ENCODE results near the gene P2RX6.
"Not testable (repeated sequence)": the region's sequence is repeated elsewhere in the genome, so short reads cannot be mapped to it uniquely, and the experiment has no call there.

Gene P2RX6

DNA sequence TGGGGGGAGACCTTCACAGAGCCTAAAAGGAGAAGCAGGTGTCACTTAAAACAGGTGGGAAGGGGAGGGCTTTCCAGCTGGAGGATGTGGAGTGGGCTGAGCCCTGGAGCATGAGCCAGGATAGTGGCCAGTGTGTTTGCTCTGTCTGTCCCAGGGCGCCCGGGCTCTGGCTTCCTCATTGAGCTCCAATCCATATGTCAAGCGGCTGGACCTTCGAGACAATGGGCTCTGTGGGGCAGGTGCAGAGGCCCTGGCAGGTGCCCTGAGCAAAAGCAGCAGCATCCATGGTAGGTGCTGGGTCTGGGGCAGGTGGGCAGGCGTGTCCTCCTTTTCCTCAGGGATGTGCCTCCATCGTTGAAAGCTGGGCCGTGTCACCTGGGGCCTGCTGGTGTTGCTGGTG lies 32.8 kb downstream of the P2RX6 start:
- Histone ChIP-seq H3K36me3 (ENCODE audit: control insufficient read depth, insufficient read depth, low read length) (no peaks in the 10 kb centered on the region), H3K4me3 (ENCODE audit: low read length) (no peak overlapping the region), H3K9me3 (ENCODE audit: control insufficient read depth, insufficient read depth, low read length) (no peaks in the 10 kb centered on the region), H3K4me1 (ENCODE audit: control insufficient read depth, insufficient read depth, low read length) (peaks cover 5% of the 10 kb centered on the region; the same call in 1 of the 2 replicates), H3K27me3 (ENCODE audit: control insufficient read depth, insufficient read depth, low read length) (no peaks in the 10 kb centered on the region), H3K27ac (ENCODE audit: low read length) (no peak overlapping the region)
- DNase-seq (ENCODE audit: low read depth, low spot score) = no peak
- no CpG with 5 or more reads among the region's 7 CpGs for WGBS (ENCODE audit: insufficient coverage, insufficient read length)

DNA sequence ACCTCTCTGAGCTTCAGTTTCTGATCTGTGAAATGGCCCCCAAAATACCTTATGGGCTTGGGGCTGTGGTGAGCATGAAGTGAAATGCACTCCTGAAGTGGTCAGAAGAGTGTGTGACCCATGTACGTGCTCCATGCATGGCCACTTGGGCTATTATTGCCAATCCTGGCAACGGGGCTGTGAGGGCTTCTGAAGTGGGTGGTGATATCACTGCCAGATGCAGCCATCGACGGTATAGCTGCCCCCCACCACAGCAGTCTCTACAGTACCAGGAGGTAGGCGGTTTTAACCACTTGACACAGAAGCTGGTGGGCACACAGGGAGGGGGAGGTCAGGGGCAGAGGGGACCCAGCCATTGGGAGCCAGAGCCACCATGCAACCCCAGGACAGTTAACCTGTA lies 33.5 kb downstream of the P2RX6 start:
- not testable (repeated sequence) for H3K27me3 ChIP-seq (ENCODE audit: control insufficient read depth, insufficient read depth, low read length); H3K27ac ChIP-seq (ENCODE audit: low read length); DNase-seq (ENCODE audit: low read depth, low spot score)

DNA sequence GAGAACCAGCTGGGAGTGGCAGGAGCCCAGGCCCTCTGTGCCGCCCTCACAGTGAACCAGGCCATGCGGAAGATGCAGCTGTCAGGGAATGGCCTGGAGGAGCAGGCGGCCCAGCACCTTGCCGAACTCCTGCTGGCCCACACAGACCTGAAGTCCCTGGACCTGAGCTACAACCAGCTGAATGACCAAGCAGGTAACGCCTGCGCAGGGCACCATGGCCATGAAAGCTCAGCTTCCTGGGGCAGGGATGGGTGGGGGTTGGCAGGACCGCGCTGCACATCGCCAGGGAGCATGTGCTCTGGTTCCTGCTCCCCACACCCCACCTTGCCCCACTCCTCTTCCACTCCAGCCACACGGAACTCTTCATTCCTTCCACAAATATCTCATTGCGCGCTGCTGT lies 34.0 kb downstream of the P2RX6 start:
- not testable (repeated sequence) for H3K4me1 ChIP-seq (ENCODE audit: control insufficient read depth, insufficient read depth, low read length); H3K27ac ChIP-seq (ENCODE audit: low read length); H3K4me3 ChIP-seq (ENCODE audit: low read length); H3K9me3 ChIP-seq (ENCODE audit: control insufficient read depth, insufficient read depth, low read length); H3K27me3 ChIP-seq (ENCODE audit: control insufficient read depth, insufficient read depth, low read length); DNase-seq (ENCODE audit: low read depth, low spot score); H3K36me3 ChIP-seq (ENCODE audit: control insufficient read depth, insufficient read depth, low read length)
- WGBS (ENCODE audit: insufficient coverage, insufficient read length) = no CpG with 5 or more reads among the region's 12 CpGs

More for the DNA sequence above, 33.5 kb downstream of the P2RX6 start:
- H3K9me3 ChIP-seq (ENCODE audit: control insufficient read depth, insufficient read depth, low read length); H3K4me1 ChIP-seq (ENCODE audit: control insufficient read depth, insufficient read depth, low read length); H3K4me3 ChIP-seq (ENCODE audit: low read length); H3K36me3 ChIP-seq (ENCODE audit: control insufficient read depth, insufficient read depth, low read length): not testable (repeated sequence)
- no CpG with 5 or more reads among the region's 5 CpGs for WGBS (ENCODE audit: insufficient coverage, insufficient read length)

DNA sequence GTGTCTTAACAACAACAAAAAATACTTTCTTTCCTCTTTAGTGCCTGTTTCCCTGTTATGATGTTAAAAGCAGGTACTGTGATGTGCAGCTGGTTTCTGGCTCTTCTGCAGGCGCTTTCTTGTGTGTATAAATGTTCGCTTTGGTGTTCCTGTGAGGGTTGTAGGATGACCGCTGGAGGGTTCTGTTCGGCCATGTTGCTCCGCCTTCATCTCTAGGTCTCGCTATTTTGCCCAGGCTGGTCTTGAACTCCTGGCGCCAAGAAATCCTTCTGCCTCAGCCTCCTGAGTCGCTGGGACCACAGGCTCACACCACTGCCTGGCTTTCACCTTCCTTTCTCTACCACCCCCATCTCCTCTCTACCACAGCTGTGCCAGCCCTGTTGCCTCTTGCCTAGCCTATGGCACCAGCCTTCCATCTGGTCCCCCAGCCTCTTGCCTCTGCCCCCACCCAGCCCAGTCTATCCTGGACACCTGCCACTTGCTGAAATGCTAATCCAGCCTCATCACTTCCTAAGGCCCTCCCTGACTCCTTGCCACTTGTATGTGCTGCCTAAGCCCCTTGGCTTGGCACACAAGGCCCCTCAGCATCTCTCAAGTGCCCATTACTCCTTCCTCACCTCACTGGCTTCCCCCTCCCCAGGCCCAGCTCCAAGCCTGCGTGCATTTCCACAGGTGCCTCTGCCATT lies 36.3 kb downstream of the P2RX6 start:
- Histone ChIP-seq H3K9me3 (ENCODE audit: control insufficient read depth, insufficient read depth, low read length) (no peaks in the 10 kb centered on the region), H3K4me1 (ENCODE audit: control insufficient read depth, insufficient read depth, low read length) (peaks cover 8% of the 10 kb centered on the region), H3K27ac (ENCODE audit: low read length) (no peak overlapping the region), H3K27me3 (ENCODE audit: control insufficient read depth, insufficient read depth, low read length) (no peaks in the 10 kb centered on the region), H3K4me3 (ENCODE audit: low read length) (no peak overlapping the region), H3K36me3 (ENCODE audit: control insufficient read depth, insufficient read depth, low read length) (no peaks in the 10 kb centered on the region)
- WGBS (ENCODE audit: insufficient coverage, insufficient read length) = no CpG with 5 or more reads among the region's 9 CpGs
- DNase-seq (ENCODE audit: low read depth, low spot score) = no peak

DNA sequence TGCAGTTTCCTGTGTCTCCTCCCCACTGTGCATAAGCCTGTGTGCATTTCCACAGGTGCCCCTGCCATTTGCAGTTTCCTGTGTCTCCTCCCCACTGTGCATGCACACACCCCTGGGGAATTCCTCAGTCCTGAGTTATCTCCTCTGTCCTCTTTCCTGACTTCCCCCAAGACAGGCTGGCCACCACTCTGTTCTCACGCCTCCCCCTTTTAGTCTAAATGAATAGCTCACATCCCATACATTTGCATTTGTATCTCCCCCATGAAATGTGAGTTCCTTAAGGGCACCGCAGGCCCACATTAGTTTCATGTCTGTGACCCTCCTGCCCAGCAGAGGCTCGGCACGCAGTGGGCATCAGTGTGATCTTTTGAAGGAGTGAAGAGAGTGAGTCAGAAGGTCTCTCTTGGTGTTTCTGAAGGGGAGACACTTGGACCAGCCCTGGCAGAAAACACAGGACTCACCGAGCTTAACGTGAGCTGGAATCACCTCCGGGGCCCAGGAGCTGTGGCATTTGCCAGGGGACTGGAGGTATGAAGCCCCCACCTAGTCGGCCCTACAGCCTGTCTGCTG lies 37.0 kb downstream of the P2RX6 start:
- Histone ChIP-seq H3K36me3 (ENCODE audit: control insufficient read depth, insufficient read depth, low read length) (no peaks in the 10 kb centered on the region), H3K27ac (ENCODE audit: low read length) (no peak overlapping the region), H3K4me3 (ENCODE audit: low read length) (no peak overlapping the region), H3K9me3 (ENCODE audit: control insufficient read depth, insufficient read depth, low read length) (no peaks in the 10 kb centered on the region), H3K4me1 (ENCODE audit: control insufficient read depth, insufficient read depth, low read length) (peaks cover 8% of the 10 kb centered on the region), H3K27me3 (ENCODE audit: control insufficient read depth, insufficient read depth, low read length) (no peaks in the 10 kb centered on the region)
- no CpG with 5 or more reads among the region's 8 CpGs for WGBS (ENCODE audit: insufficient coverage, insufficient read length)
- no peak for DNase-seq (ENCODE audit: low read depth, low spot score)

DNA sequence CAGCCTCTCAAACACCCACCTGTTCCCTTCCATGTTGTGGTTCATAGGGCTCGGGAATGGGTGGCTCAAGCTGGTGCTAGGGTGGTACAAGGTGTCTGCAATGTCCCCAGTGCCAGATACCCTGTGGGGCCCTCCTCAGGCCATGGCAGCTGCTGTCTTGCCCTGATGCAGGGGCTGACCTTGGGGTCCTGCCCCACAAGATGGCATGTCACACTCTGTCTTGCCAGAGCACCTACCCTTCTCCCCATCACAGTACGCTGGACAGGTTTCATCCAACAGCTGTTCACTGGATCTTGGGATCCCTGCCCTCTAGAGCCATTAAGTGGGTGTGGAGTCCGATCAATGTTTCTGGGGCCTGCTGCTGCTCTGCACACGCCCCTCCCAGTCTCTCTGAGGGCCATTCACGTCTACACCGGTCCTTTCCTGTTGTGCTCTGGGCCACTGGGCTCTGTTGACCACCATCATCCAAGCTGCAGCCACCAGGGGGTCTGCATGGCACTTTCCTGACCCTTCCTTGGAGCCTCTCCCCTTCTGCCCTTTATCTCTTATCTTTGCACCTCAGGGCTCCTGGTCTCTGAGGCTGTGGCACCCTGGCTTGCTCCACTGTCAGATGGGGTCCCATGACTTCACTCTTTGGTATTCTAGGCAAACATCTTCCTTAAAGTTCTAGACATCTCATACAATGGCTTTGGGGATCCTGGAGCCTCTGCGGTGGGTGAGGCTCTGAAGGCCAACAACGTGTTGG lies 37.9 kb downstream of the P2RX6 start:
- no CpG with 5 or more reads among the region's 8 CpGs for WGBS (ENCODE audit: insufficient coverage, insufficient read length)
- no peaks in the 10 kb centered on the region for H3K36me3 ChIP-seq (ENCODE audit: control insufficient read depth, insufficient read depth, low read length)
- no peak overlapping the region for H3K27ac ChIP-seq (ENCODE audit: low read length)
- H3K4me1 ChIP-seq (ENCODE audit: control insufficient read depth, insufficient read depth, low read length) = peaks cover 8% of the 10 kb centered on the region
- no peaks in the 10 kb centered on the region for H3K9me3 ChIP-seq (ENCODE audit: control insufficient read depth, insufficient read depth, low read length)
- no peak overlapping the region for H3K4me3 ChIP-seq (ENCODE audit: low read length)
- no peaks in the 10 kb centered on the region for H3K27me3 ChIP-seq (ENCODE audit: control insufficient read depth, insufficient read depth, low read length)
- DNase-seq (ENCODE audit: low read depth, low spot score) = no peak

DNA sequence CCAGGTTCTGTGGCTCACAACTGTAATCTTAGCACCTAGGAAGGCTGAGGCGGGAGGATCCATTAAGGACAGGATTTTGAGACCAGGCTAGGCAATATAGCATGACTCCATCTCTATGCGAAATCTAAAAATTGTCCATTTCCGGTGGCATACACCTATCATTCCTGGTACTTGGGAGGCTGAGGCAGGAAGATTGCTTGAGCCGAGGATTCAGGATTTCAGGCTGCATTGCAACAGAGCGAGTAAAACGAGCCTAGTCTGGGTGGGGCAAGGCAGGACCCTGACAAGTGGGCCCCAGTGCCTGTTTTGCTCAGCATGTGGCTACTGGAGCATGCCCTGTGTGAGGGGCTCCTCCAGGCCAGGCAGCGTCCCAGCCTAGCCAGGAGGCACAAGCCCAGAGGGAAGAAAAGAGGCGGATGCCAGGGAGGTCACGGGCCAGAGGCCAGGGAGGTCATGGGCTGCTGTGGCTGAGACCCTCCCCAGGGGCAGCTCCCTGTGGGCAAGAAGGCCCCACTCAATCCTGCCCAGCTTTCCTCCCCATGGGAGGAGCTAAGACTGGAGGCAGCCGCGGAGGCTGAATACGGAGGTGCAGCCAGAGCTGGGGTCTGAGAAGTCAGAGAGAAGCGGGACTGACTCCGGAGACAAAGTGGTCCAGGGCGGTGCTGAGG lies 39.2 kb downstream of the P2RX6 start:
- Histone ChIP-seq H3K4me3 (ENCODE audit: low read length) (no peak overlapping the region), H3K27ac (ENCODE audit: low read length) (no peak overlapping the region), H3K9me3 (ENCODE audit: control insufficient read depth, insufficient read depth, low read length) (no peaks in the 10 kb centered on the region), H3K4me1 (ENCODE audit: control insufficient read depth, insufficient read depth, low read length) (peaks cover 8% of the 10 kb centered on the region), H3K36me3 (ENCODE audit: control insufficient read depth, insufficient read depth, low read length) (no peaks in the 10 kb centered on the region), H3K27me3 (ENCODE audit: control insufficient read depth, insufficient read depth, low read length) (no peaks in the 10 kb centered on the region)
- WGBS (ENCODE audit: insufficient coverage, insufficient read length) = no CpG with 5 or more reads among the region's 15 CpGs
- no peak for DNase-seq (ENCODE audit: low read depth, low spot score)

DNA sequence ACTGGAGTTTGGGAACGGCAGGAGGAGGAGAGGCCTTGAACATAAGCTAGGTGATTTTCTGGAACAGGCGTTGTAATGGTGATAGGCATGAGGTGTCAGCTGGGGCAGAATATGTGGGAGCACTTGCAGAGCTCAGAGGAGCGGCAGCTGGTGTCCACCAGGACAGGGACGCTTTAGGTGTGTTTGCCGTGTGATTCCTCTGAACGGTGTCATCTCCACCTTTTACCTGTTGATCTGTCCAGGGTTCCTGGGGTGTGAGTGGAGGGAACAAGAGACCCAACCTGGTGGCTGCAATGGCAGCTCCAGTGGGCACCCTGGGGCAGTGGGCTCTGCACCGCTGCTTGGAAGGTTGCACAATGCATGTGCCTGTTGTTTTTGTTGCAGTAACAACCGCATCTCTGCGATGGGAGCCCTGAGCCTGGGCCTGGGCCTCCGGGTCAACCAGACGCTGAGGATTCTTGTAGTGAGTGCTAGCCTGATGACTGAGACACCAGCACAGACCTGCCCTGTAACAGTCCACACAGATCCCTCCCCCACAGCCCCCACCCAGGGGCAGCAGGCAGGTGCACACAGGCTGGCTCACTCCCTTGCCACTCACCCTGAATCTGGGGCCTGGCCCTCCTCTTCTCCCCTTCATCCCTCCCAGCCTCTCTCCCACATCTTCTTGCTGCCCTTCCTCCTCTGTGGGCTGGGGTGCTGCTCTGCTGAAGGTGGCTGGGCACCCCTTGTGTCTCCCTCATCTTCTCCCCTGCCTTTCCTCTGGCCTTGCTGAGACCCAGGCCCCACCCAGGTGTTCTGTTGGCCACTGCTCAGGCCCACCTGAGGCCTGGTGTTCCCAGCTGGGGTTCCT lies 40.0 kb downstream of the P2RX6 start:
- no CpG with 5 or more reads among the region's 11 CpGs for WGBS (ENCODE audit: insufficient coverage, insufficient read length)
- DNase-seq (ENCODE audit: low read depth, low spot score) = no peak
- Histone ChIP-seq H3K27me3 (ENCODE audit: control insufficient read depth, insufficient read depth, low read length) (no peaks in the 10 kb centered on the region), H3K4me1 (ENCODE audit: control insufficient read depth, insufficient read depth, low read length) (peaks cover 8% of the 10 kb centered on the region), H3K4me3 (ENCODE audit: low read length) (no peak overlapping the region), H3K27ac (ENCODE audit: low read length) (no peak overlapping the region), H3K36me3 (ENCODE audit: control insufficient read depth, insufficient read depth, low read length) (no peaks in the 10 kb centered on the region), H3K9me3 (ENCODE audit: control insufficient read depth, insufficient read depth, low read length) (no peaks in the 10 kb centered on the region)

DNA sequence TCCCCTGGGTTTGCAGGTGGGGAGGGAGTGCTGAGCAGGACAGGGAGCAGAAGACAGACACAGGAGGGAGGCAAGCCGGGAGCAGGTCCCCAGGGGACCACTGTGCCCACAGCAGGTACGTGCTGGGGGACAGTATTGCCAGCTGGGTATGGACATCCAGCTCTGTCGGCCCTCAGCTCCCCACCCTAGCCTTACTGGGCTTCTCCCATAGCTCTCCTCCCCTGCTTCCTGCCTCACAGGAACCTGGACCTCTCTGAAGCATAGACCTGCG lies 40.5 kb downstream of the P2RX6 start:
- no peaks in the 10 kb centered on the region for H3K36me3 ChIP-seq (ENCODE audit: control insufficient read depth, insufficient read depth, low read length)
- no peak for DNase-seq (ENCODE audit: low read depth, low spot score)
- H3K4me3 ChIP-seq (ENCODE audit: low read length) = no peak overlapping the region
- no CpG with 5 or more reads among the region's 4 CpGs for WGBS (ENCODE audit: insufficient coverage, insufficient read length)
- no peaks in the 10 kb centered on the region for H3K27me3 ChIP-seq (ENCODE audit: control insufficient read depth, insufficient read depth, low read length)
- no peaks in the 10 kb centered on the region for H3K9me3 ChIP-seq (ENCODE audit: control insufficient read depth, insufficient read depth, low read length)
- H3K4me1 ChIP-seq (ENCODE audit: control insufficient read depth, insufficient read depth, low read length) = peaks cover 8% of the 10 kb centered on the region
- H3K27ac ChIP-seq (ENCODE audit: low read length) = no peak overlapping the region

DNA sequence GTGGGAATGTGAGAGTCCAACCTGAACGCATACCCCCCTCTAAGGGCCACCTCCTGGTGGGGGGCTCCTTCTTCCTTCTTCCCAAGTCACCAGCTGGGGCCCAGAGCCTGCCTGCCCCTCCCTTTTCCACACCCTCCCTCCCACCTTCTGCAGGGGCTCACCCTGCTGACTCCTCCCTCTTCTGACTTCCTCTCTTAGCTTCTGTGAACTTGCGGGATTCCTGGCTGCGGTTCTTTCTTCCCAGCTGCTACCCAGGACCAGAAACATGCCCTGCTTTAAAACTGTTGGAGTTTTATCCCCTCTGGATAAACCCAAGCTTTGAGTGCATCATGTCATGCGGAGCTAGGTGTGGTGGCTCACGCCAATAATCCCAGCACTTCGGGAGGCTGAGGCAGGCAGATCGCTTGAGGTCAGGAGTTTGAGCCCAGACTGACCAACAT lies 40.9 kb downstream of the P2RX6 start:
- H3K27ac ChIP-seq (ENCODE audit: low read length) = no peak overlapping the region
- H3K4me3 ChIP-seq (ENCODE audit: low read length) = no peak overlapping the region
- no CpG with 5 or more reads among the region's 7 CpGs for whole genome bisulfite sequencing (ENCODE audit: insufficient coverage, insufficient read length)
- H3K9me3 ChIP-seq (ENCODE audit: control insufficient read depth, insufficient read depth, low read length) = no peaks in the 10 kb centered on the region
- peaks cover 8% of the 10 kb centered on the region for H3K4me1 ChIP-seq (ENCODE audit: control insufficient read depth, insufficient read depth, low read length)
- no peaks in the 10 kb centered on the region for H3K27me3 ChIP-seq (ENCODE audit: control insufficient read depth, insufficient read depth, low read length)
- no peak for DNase-seq (ENCODE audit: low read depth, low spot score)
- no peaks in the 10 kb centered on the region for H3K36me3 ChIP-seq (ENCODE audit: control insufficient read depth, insufficient read depth, low read length)

Data from iPS DF 6.9 (cell line).